Measurements from ENCODE around the gene RAC2.
"Not testable (repeated sequence)": the region's sequence is repeated elsewhere in the genome, so short reads cannot be mapped to it uniquely, and the experiment has no call there.

RAC2 gene

GRCh38 chr22:37254209-37254866 is 10.3 kb upstream of the RAC2 start:
- peak; percentile 71 for DNase-seq

- no peak for DNase-seq
These were observed 9.1 kb upstream of the RAC2 start for GRCh38 chr22:37253126-37253660.

- DNase-seq: not testable (repeated sequence)
These were observed 7.8 kb upstream of the RAC2 start for GRCh38 chr22:37251836-37252235.

GRCh38 chr22:37249986-37250385 is 5.9 kb upstream of the RAC2 start:
- no peak for DNase-seq

GRCh38 chr22:37248251-37248650 is 4.2 kb upstream of the RAC2 start:
- DNase-seq: no peak

GRCh38 chr22:37245740-37246139 is 1.7 kb upstream of the RAC2 start:
- DNase-seq: no peak

- DNase-seq: no peak
These were observed 1.1 kb upstream of the RAC2 start for GRCh38 chr22:37244922-37245722.

GRCh38 chr22:37243402-37244113 is 511 bp downstream of the RAC2 start:
- DNase-seq: no peak

GRCh38 chr22:37242395-37242918 is 1.6 kb downstream of the RAC2 start:
- peak; percentile 27 for DNase-seq

- no peak for DNase-seq
These were observed 2.5 kb downstream of the RAC2 start for GRCh38 chr22:37241351-37242142.

- no peak for DNase-seq
These were observed 3.1 kb downstream of the RAC2 start for GRCh38 chr22:37240941-37241320.

GRCh38 chr22:37240240-37240940 is 3.7 kb downstream of the RAC2 start:
- DNase-seq: no peak

GRCh38 chr22:37239336-37240239 is 4.5 kb downstream of the RAC2 start:
- DNase-seq: no peak

GRCh38 chr22:37237371-37238268 is 6.4 kb downstream of the RAC2 start:
- DNase-seq: peak; percentile 25

- DNase-seq: no peak
These were observed 8.0 kb downstream of the RAC2 start for GRCh38 chr22:37235897-37236607.

- no peak for DNase-seq
These were observed 9.0 kb downstream of the RAC2 start for GRCh38 chr22:37234736-37235711.

- no peak for DNase-seq
These were observed 10.1 kb downstream of the RAC2 start for GRCh38 chr22:37233751-37234631.
